A549 treated with GW870086 at 1 μM for 4 hours (cell line): ENCODE measurements around the gene CDHR5. TPM values are rescaled to one million over a fixed set of nuclear protein-coding genes. Genes with fewer than 3 reads are reported as not detected.

Experiments
- total RNA-seq: library from RNA; stranded (reverse); fragments of 200-300 nt; extraction: Qiagen RNA extraction; gene quantifications from 5 replicates; pipeline ENCODE4 v1.2.3, GENCODE V29; 2022; ENCODE audit warnings: low read depth

CDHR5 gene
- 0.08 to 0.14 TPM (median 0.09 TPM) in 3 of 5 replicates, not detected in the others for total RNA-seq

GRCh38 chr11:624705-625635 is at the start of gene CDHR5:
CDHR5 (minus strand) TSS chr11:624955; CDS start chr11:624902, 53 bp downstream.

GRCh38 chr11:636511-637332 is 12.0 kb upstream of the CDHR5 start, which contains the start of gene DRD4:
DRD4 (plus strand) TSS chr11:637269; CDS start chr11:637305, 36 bp downstream.

GRCh38 chr11:626475-627307 is 1.9 kb upstream of the CDHR5 start, which contains the start of gene SCT:
SCT (minus strand) TSS chr11:627181; CDS start chr11:627143, 38 bp downstream.

GRCh38 chr11:615504-616319 is 9.0 kb downstream of the CDHR5 start, which contains the start of gene IRF7:
IRF7 (minus strand) TSS chr11:615950; CDS start chr11:615364, 586 bp downstream.

GRCh38 chr11:575996-576768 is 48.6 kb downstream of the CDHR5 start, which contains the start of gene PHRF1:
PHRF1 (plus strand) TSS chr11:576470; CDS start chr11:581513, 5,043 bp downstream.

Other genes starting within 250 kb of the CDHR5 start
- gene PKP3, start 230.7 kb downstream of the CDHR5 start, total RNA-seq: 29.9 to 39.9 TPM (median 38.6 TPM) in 5 replicates
- 60.4 to 93.3 TPM (median 87.7 TPM) in 5 replicates for gene SIGIRR, start 210.0 kb downstream of the CDHR5 start, total RNA-seq
- 0.72 to 1.2 TPM (median 0.88 TPM) in 5 replicates for gene ANO9, start 182.9 kb downstream of the CDHR5 start, total RNA-seq
- 33.8 to 46.7 TPM (median 44.8 TPM) in 5 replicates for gene PTDSS2, start 174.7 kb downstream of the CDHR5 start, total RNA-seq
- 134 to 192 TPM (median 169 TPM) in 5 replicates for gene RNH1, start 117.7 kb downstream of the CDHR5 start, total RNA-seq
- 108 to 168 TPM (median 150 TPM) in 5 replicates for gene HRAS, start 89.4 kb downstream of the CDHR5 start, total RNA-seq
- gene LRRC56, start 87.4 kb downstream of the CDHR5 start, total RNA-seq: 0.54 to 0.97 TPM (median 0.77 TPM) in 5 replicates
- gene LMNTD2, start 64.2 kb downstream of the CDHR5 start, total RNA-seq: 1.9 to 3.0 TPM (median 2.3 TPM) in 5 replicates
- 45.1 to 53.1 TPM (median 51.9 TPM) in 5 replicates for gene RASSF7, start 64.0 kb downstream of the CDHR5 start, total RNA-seq
- gene PHRF1, start 48.5 kb downstream of the CDHR5 start, total RNA-seq: 29.5 to 38.7 TPM (median 35.4 TPM) in 5 replicates
- 5.8 to 8.1 TPM (median 5.9 TPM) in 5 replicates for gene IRF7, start 9.0 kb downstream of the CDHR5 start, total RNA-seq
- gene SCT, start 2.2 kb upstream of the CDHR5 start, total RNA-seq: not detected in 5 replicates
- gene DRD4, start 12.3 kb upstream of the CDHR5 start, total RNA-seq: 0.10 to 0.41 TPM (median 0.24 TPM) in 5 replicates
- 26.1 to 38.9 TPM (median 32.1 TPM) in 5 replicates for gene DEAF1, start 70.3 kb upstream of the CDHR5 start, total RNA-seq
- 8.4 to 10.4 TPM (median 10.0 TPM) in 5 replicates for gene TMEM80, start 70.9 kb upstream of the CDHR5 start, total RNA-seq
- 76.9 to 131 TPM (median 114 TPM) in 5 replicates for gene EPS8L2, start 81.3 kb upstream of the CDHR5 start, total RNA-seq
- gene TALDO1, start 122.5 kb upstream of the CDHR5 start, total RNA-seq: 394 to 439 TPM (median 414 TPM) in 5 replicates
- gene GATD1, start 152.5 kb upstream of the CDHR5 start, total RNA-seq: 36.6 to 48.9 TPM (median 44.7 TPM) in 5 replicates
- 1.2 to 2.7 TPM (median 1.9 TPM) in 5 replicates for gene CEND1, start 165.1 kb upstream of the CDHR5 start, total RNA-seq
- 21.8 to 34.9 TPM (median 34.1 TPM) in 5 replicates for gene SLC25A22, start 173.3 kb upstream of the CDHR5 start, total RNA-seq
- gene PIDD1, start 180.3 kb upstream of the CDHR5 start, total RNA-seq: 8.6 to 14.2 TPM (median 13.8 TPM) in 5 replicates
- gene RPLP2, start 185.0 kb upstream of the CDHR5 start, total RNA-seq: 1,669 to 2,765 TPM (median 2,317 TPM) in 5 replicates
- gene PNPLA2, start 194.0 kb upstream of the CDHR5 start, total RNA-seq: 36.8 to 63.3 TPM (median 53.7 TPM) in 5 replicates
- 5.0 to 6.2 TPM (median 5.5 TPM) in 5 replicates for gene CRACR2B, start 203.0 kb upstream of the CDHR5 start, total RNA-seq
- gene CD151, start 208.0 kb upstream of the CDHR5 start, total RNA-seq: 811 to 833 TPM (median 824 TPM) in 5 replicates
- 586 to 744 TPM (median 634 TPM) in 5 replicates for gene POLR2L, start 217.6 kb upstream of the CDHR5 start, total RNA-seq
- gene TSPAN4, start 217.9 kb upstream of the CDHR5 start, total RNA-seq: 133 to 197 TPM (median 190 TPM) in 5 replicates